Activated T-helper 17 cell treated with anti-CD3 and anti-CD28 coated beads, Interleukin-2, amount 50 U/mL, for 72 hours (primary cell): ENCODE results near the gene TLR10. TPM values are rescaled to one million over a fixed set of nuclear protein-coding genes. Genes with fewer than 3 reads are reported as not detected.
A peak's percentile ranks its signal among the peaks of the same experiment; 100 is the strongest.
"Not testable (repeated sequence)": the region's sequence is repeated elsewhere in the genome, so short reads cannot be mapped to it uniquely, and the experiment has no call there.

Source experiments
- ATAC-seq: fragments of 150-1000 bp; cut with Tn5 transposase; replicated peaks from 2 replicates; pipeline ENCODE4 v1.10.0; 2021; ENCODE audit warnings: mild to moderate bottlenecking, moderate library complexity
- H3K27ac Mint-ChIP-seq: one replicate; pipeline ENCODE4 v1.8.0; 2022; ENCODE audit warnings: mixed read lengths
- H3K27me3 Mint-ChIP-seq: one replicate; pipeline ENCODE4 v1.8.0; 2022; ENCODE audit warnings: mixed read lengths
- H3K36me3 Mint-ChIP-seq: one replicate; pipeline ENCODE4 v1.8.0; 2022; ENCODE audit warnings: low read depth, mild to moderate bottlenecking, mixed read lengths
- H3K4me1 Mint-ChIP-seq: one replicate; pipeline ENCODE4 v1.8.0; 2022; ENCODE audit warnings: mixed read lengths
- H3K4me3 Mint-ChIP-seq: one replicate; pipeline ENCODE4 v1.8.0; 2022; ENCODE audit warnings: mild to moderate bottlenecking, mixed read lengths
- H3K9me3 Mint-ChIP-seq: one replicate; pipeline ENCODE4 v1.8.0; 2022; ENCODE audit warnings: mixed read lengths
- total RNA-seq, 2 donors: library from RNA; stranded (reverse); gene quantifications; one replicate each; pipeline ENCODE4 v1.2.3, GENCODE V29; 2022

Gene TLR10
- under 1 TPM in 1 of 2 donors, not detected in 1; 0.19 TPM for total RNA-seq

GRCh38 chr4:38782452-38783108, at the start of gene TLR10:
TSS of gene TLR10 (minus strand) at chr4:38782990. CDS start at chr4:38775590, 7,400 bp downstream.
- no peak within 1 kb of the TSS for H3K4me3 Mint-ChIP-seq
- H3K27ac Mint-ChIP-seq = no peak within 1 kb of the TSS
- H3K9me3 Mint-ChIP-seq = no peaks in the 10 kb centered on the region
- peak; percentile 39 for ATAC-seq
- no peaks in the 10 kb centered on the region for H3K4me1 Mint-ChIP-seq
- H3K27me3 Mint-ChIP-seq = no peaks in the 10 kb centered on the region
- H3K36me3 Mint-ChIP-seq = no peaks in the 10 kb centered on the region

- Mint-ChIP-seq H3K27me3 (no peaks in the 10 kb centered on the region), H3K9me3 (peaks cover 15% of the 10 kb centered on the region), H3K36me3 (no peaks in the 10 kb centered on the region), H3K4me3 (no peak overlapping the region), H3K4me1 (peaks cover 1% of the 10 kb centered on the region), H3K27ac (no peak overlapping the region)
- no peak for ATAC-seq
Observed at GRCh38 chr4:38832206-38832605, 49.4 kb upstream of the TLR10 start.

GRCh38 chr4:38831653-38832052, 48.9 kb upstream of the TLR10 start:
- Mint-ChIP-seq H3K27me3 (no peaks in the 10 kb centered on the region), H3K27ac (no peak overlapping the region), H3K4me1 (no peaks in the 10 kb centered on the region), H3K4me3 (no peak overlapping the region), H3K9me3 (peaks cover 15% of the 10 kb centered on the region), H3K36me3 (no peaks in the 10 kb centered on the region)
- ATAC-seq = no peak

- peaks cover 5% of the 10 kb centered on the region for H3K9me3 Mint-ChIP-seq
- ATAC-seq = no peak
- H3K27ac Mint-ChIP-seq = no peak overlapping the region
- no peaks in the 10 kb centered on the region for H3K36me3 Mint-ChIP-seq
- no peaks in the 10 kb centered on the region for H3K4me1 Mint-ChIP-seq
- no peak overlapping the region for H3K4me3 Mint-ChIP-seq
- no peaks in the 10 kb centered on the region for H3K27me3 Mint-ChIP-seq
Observed at GRCh38 chr4:38829237-38829636, 46.4 kb upstream of the TLR10 start.

- Mint-ChIP-seq H3K27me3 (no peaks in the 10 kb centered on the region), H3K9me3 (peaks cover 16% of the 10 kb centered on the region), H3K4me3 (no peak overlapping the region), H3K4me1 (peaks cover 19% of the 10 kb centered on the region), H3K27ac (no peak overlapping the region), H3K36me3 (no peaks in the 10 kb centered on the region)
- ATAC-seq = no peak
Observed at GRCh38 chr4:38823766-38824165, 41.0 kb upstream of the TLR10 start.

GRCh38 chr4:38822748-38823303, 40.0 kb upstream of the TLR10 start:
- no peak overlapping the region for H3K4me3 Mint-ChIP-seq
- H3K27ac Mint-ChIP-seq = no peak overlapping the region
- no peaks in the 10 kb centered on the region for H3K27me3 Mint-ChIP-seq
- no peak for ATAC-seq
- no peaks in the 10 kb centered on the region for H3K36me3 Mint-ChIP-seq
- peaks cover 19% of the 10 kb centered on the region for H3K4me1 Mint-ChIP-seq
- peaks cover 16% of the 10 kb centered on the region for H3K9me3 Mint-ChIP-seq

- no peak overlapping the region for H3K4me3 Mint-ChIP-seq
- no peak for ATAC-seq
- H3K27me3 Mint-ChIP-seq = no peaks in the 10 kb centered on the region
- H3K36me3 Mint-ChIP-seq = no peaks in the 10 kb centered on the region
- peaks cover 16% of the 10 kb centered on the region for H3K9me3 Mint-ChIP-seq
- H3K27ac Mint-ChIP-seq = no peak overlapping the region
- H3K4me1 Mint-ChIP-seq = peaks cover 19% of the 10 kb centered on the region
Observed at GRCh38 chr4:38821739-38822138, 38.9 kb upstream of the TLR10 start.

- Mint-ChIP-seq H3K9me3 (peaks cover 17% of the 10 kb centered on the region), H3K4me3 (peak overlapping the region; percentile 6), H3K27me3 (no peaks in the 10 kb centered on the region), H3K27ac (peak overlapping the region; percentile 40), H3K4me1 (peaks cover 22% of the 10 kb centered on the region), H3K36me3 (no peaks in the 10 kb centered on the region)
- ATAC-seq = no peak
Observed at GRCh38 chr4:38820329-38821061, 37.7 kb upstream of the TLR10 start.

- ATAC-seq = peak; percentile 86
- Mint-ChIP-seq H3K27me3 (no peaks in the 10 kb centered on the region), H3K4me1 (peaks cover 22% of the 10 kb centered on the region), H3K27ac (peak overlapping the region; percentile 40), H3K4me3 (peak overlapping the region; percentile 6), H3K36me3 (no peaks in the 10 kb centered on the region), H3K9me3 (peaks cover 18% of the 10 kb centered on the region)
Observed at GRCh38 chr4:38819569-38819968, 36.8 kb upstream of the TLR10 start.

GRCh38 chr4:38818441-38818976, 35.7 kb upstream of the TLR10 start:
- Mint-ChIP-seq H3K27me3 (no peaks in the 10 kb centered on the region), H3K27ac (no peak overlapping the region), H3K36me3 (no peaks in the 10 kb centered on the region), H3K4me3 (no peak overlapping the region), H3K4me1 (peaks cover 22% of the 10 kb centered on the region), H3K9me3 (peaks cover 13% of the 10 kb centered on the region)
- ATAC-seq = no peak

- H3K4me1 Mint-ChIP-seq = peaks cover 22% of the 10 kb centered on the region
- ATAC-seq = no peak
- H3K4me3 Mint-ChIP-seq = no peak overlapping the region
- H3K27ac Mint-ChIP-seq = no peak overlapping the region
- no peaks in the 10 kb centered on the region for H3K36me3 Mint-ChIP-seq
- H3K9me3 Mint-ChIP-seq = peaks cover 5% of the 10 kb centered on the region
- no peaks in the 10 kb centered on the region for H3K27me3 Mint-ChIP-seq
Observed at GRCh38 chr4:38815885-38816782, 33.3 kb upstream of the TLR10 start.

- H3K27me3 Mint-ChIP-seq = no peaks in the 10 kb centered on the region
- H3K4me3 Mint-ChIP-seq = no peak overlapping the region
- no peak overlapping the region for H3K27ac Mint-ChIP-seq
- ATAC-seq = no peak
- peaks cover 5% of the 10 kb centered on the region for H3K9me3 Mint-ChIP-seq
- no peaks in the 10 kb centered on the region for H3K36me3 Mint-ChIP-seq
- peaks cover 7% of the 10 kb centered on the region for H3K4me1 Mint-ChIP-seq
Observed at GRCh38 chr4:38814386-38814785, 31.6 kb upstream of the TLR10 start.

GRCh38 chr4:38811297-38811696, 28.5 kb upstream of the TLR10 start:
- Mint-ChIP-seq H3K4me1 (peaks cover 1% of the 10 kb centered on the region), H3K27me3 (no peaks in the 10 kb centered on the region)
- no peak for ATAC-seq

GRCh38 chr4:38807462-38807861, 24.7 kb upstream of the TLR10 start:
- ATAC-seq, H3K4me3 Mint-ChIP-seq, H3K27me3 Mint-ChIP-seq, H3K36me3 Mint-ChIP-seq, H3K9me3 Mint-ChIP-seq, H3K27ac Mint-ChIP-seq: not testable (repeated sequence)
- H3K4me1 Mint-ChIP-seq = peaks cover 23% of the 10 kb centered on the region

More at GRCh38 chr4:38811297-38811696, 28.5 kb upstream of the TLR10 start:
- no peaks in the 10 kb centered on the region for H3K36me3 Mint-ChIP-seq
- H3K27ac Mint-ChIP-seq = no peak overlapping the region
- H3K9me3 Mint-ChIP-seq = peaks cover 5% of the 10 kb centered on the region
- no peak overlapping the region for H3K4me3 Mint-ChIP-seq
